Smooth muscle cell (in vitro differentiated cells): Measurements from ENCODE around the gene TSPAN18. TPM values are rescaled to one million over a fixed set of nuclear protein-coding genes. Genes with fewer than 3 reads are reported as not detected.

Experiments
- DNase-seq: peaks from one replicate; lab custom pipeline; 2025; ENCODE audit not compliant: unreplicated experiment; lab: John Stamatoyannopoulos, UW
- H2AFZ ChIP-seq: fragments of 200-600 bp; sonication (generic); 2 replicates; pipeline ENCODE4 v1.6.0; 2016; ENCODE audit warnings: antibody characterized with exemption, low read depth, mild to moderate bottlenecking
- H3F3A ChIP-seq: fragments of 200-600 bp; sonication (generic); 2 replicates; pipeline ENCODE4 v1.6.0; 2017; ENCODE audit warnings: antibody characterized with exemption, low read depth
- H3K27ac ChIP-seq: fragments of 200-600 bp; sonication (generic); 2 replicates; pipeline ENCODE4 v1.5.1; 2016; ENCODE audit warnings: low read depth, mild to moderate bottlenecking
- H3K27me3 ChIP-seq: fragments of 200-600 bp; sonication (generic); 2 replicates; pipeline ENCODE4 v1.6.1; 2016; ENCODE audit warnings: low read depth, mild to moderate bottlenecking
- H3K36me3 ChIP-seq: fragments of 200-600 bp; sonication (generic); 2 replicates; pipeline ENCODE4 v1.5.1; 2016; ENCODE audit warnings: low read depth
- H3K4me1 ChIP-seq: fragments of 200-600 bp; sonication (generic); 2 replicates; pipeline ENCODE4 v1.5.1; 2016; ENCODE audit warnings: low read depth
- H3K4me2 ChIP-seq: fragments of 200-600 bp; sonication (generic); 2 replicates; pipeline ENCODE4 v1.6.0; 2016; ENCODE audit warnings: mild to moderate bottlenecking
- H3K4me3 ChIP-seq: fragments of 200-600 bp; sonication (generic); 2 replicates; pipeline ENCODE4 v1.5.1; 2016; ENCODE audit warnings: mild to moderate bottlenecking
- H3K79me2 ChIP-seq: fragments of 200-600 bp; sonication (generic); 2 replicates; pipeline ENCODE4 v1.6.0; 2016; ENCODE audit warnings: low read depth, mild to moderate bottlenecking
- H3K9ac ChIP-seq: fragments of 200-600 bp; sonication (generic); 2 replicates; pipeline ENCODE4 v1.6.0; 2016; ENCODE audit warnings: low read depth
- H3K9me3 ChIP-seq: fragments of 200-600 bp; sonication (generic); replicated peaks from 2 replicates; pipeline ENCODE4 v1.5.1; 2016; ENCODE audit warnings: low read depth
- H4K20me1 ChIP-seq: fragments of 200-600 bp; sonication (generic); 2 replicates; pipeline ENCODE4 v1.6.0; 2016; ENCODE audit warnings: low read depth
- CTCF ChIP-seq: fragments of 200-600 bp; sonication (generic); IDR thresholded peaks from 2 replicates; pipeline ENCODE4 v1.5.1; 2017; ENCODE audit warnings: borderline replicate concordance, mild to moderate bottlenecking, antibody characterized with exemption; ENCODE audit not compliant: insufficient read depth, poor library complexity, severe bottlenecking
- WGBS: methylation state at CpG from one replicate; pipeline ENCODE4 v1.1.7; 2016; ENCODE audit warnings: low lambda C conversion rate; 5-methylcytosine and 5-hydroxymethylcytosine counted together
- polyA plus RNA-seq: library from polyadenylated mRNA; unstranded; fragments of >200 nt; fragmentation: Nextera tagmentation; extraction: Ambion mirVana; gene quantifications from 2 replicates; pipeline ENCODE4 v1.2.1, GENCODE V29; 2016
- total RNA-seq: library from RNA; depleted of rRNA; stranded (reverse); fragments of >200 nt; gene quantifications from 2 replicates; pipeline ENCODE4 v1.2.3, GENCODE V29; 2014

The TSPAN18 gene
- total and polyA plus RNA-seq, 2 experiments from 2014 or later = 3.4 to 15.3 TPM

GRCh38 chr11:44865866-44866272, 139.1 kb downstream of the TSPAN18 start:
- Histone ChIP-seq H2AFZ (no peak overlapping the region), H3K4me3 (no peak overlapping the region), H3K36me3 (no peaks in the 10 kb centered on the region), H3K4me1 (peaks cover 25% of the 10 kb centered on the region), H3K9me3 (no peaks in the 10 kb centered on the region), H3K9ac (no peak overlapping the region), H3K27me3 (no peaks in the 10 kb centered on the region), H4K20me1 (no peaks in the 10 kb centered on the region), H3K79me2 (no peaks in the 10 kb centered on the region), H3F3A (no peaks in the 10 kb centered on the region), H3K27ac (no peak overlapping the region), H3K4me2 (no peak overlapping the region)
- WGBS = 91% methylated on average over 7 of the region's 7 CpGs
- no peak for DNase-seq
- TF ChIP-seq CTCF = no peak

DNA sequence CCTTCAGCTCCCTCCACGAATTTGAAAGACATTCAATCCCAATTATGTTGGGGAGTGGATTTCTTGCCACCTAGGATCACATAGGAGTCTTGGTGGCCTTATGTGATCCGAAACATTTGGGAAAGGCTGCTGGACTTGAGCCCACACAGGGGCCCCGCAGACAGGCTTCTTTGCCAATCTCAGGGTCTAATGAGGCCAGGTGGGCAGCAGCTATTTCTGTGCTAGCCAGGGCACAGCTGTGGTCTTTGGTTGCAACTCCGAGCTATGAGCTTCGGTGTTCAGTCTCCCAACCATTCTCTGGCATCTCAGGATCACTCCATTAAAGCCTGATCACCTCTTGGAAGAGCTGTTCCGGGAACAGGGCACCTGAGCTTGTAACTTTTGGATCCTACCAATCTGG, 139.5 kb downstream of the TSPAN18 start:
- no peaks in the 10 kb centered on the region for H3K27me3 ChIP-seq
- no peaks in the 10 kb centered on the region for H3K9me3 ChIP-seq
- no peak for DNase-seq
- no peak overlapping the region for H3K9ac ChIP-seq
- no peak overlapping the region for H3K4me2 ChIP-seq
- no peaks in the 10 kb centered on the region for H3K36me3 ChIP-seq
- H2AFZ ChIP-seq = no peak overlapping the region
- no peak for TF ChIP-seq CTCF
- H3K4me1 ChIP-seq = peaks cover 25% of the 10 kb centered on the region
- no peaks in the 10 kb centered on the region for H3K79me2 ChIP-seq
- no peak overlapping the region for H3K4me3 ChIP-seq
- H4K20me1 ChIP-seq = no peaks in the 10 kb centered on the region
- H3F3A ChIP-seq = no peaks in the 10 kb centered on the region
- WGBS = 96% methylated on average over 6 of the region's 6 CpGs
- no peak overlapping the region for H3K27ac ChIP-seq

DNA sequence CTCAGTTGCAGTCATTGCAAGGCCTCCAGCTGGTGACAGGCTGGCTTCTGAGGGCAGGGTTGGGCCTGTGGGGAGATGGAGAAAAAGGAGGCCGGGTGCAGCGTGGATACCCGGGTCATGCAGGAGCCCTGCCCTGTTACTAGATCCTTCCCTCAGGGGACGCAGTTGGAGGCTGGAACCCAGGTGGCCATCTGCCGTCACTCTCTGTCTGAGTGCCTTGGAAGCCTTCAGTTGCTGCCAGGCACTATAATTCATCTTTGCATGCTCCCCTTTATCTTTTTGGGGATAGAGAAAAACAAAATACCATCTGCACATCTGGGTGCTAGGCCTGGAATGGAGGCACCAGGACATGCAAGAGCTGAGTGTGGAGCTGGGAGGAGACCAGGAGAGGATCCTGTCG, 141.3 kb downstream of the TSPAN18 start:
- WGBS = 93% methylated on average over 6 of the region's 6 CpGs
- H3K27me3 ChIP-seq = no peaks in the 10 kb centered on the region
- no peak for TF ChIP-seq CTCF

More for the DNA sequence above, 141.3 kb downstream of the TSPAN18 start:
- Histone ChIP-seq H3K79me2 (no peaks in the 10 kb centered on the region), H3K4me2 (no peak overlapping the region), H3K4me1 (peaks cover 11% of the 10 kb centered on the region), H3F3A (no peaks in the 10 kb centered on the region), H2AFZ (no peak overlapping the region), H3K9me3 (no peaks in the 10 kb centered on the region), H3K36me3 (no peaks in the 10 kb centered on the region), H3K9ac (no peak overlapping the region), H3K4me3 (no peak overlapping the region), H4K20me1 (no peaks in the 10 kb centered on the region), H3K27ac (no peak overlapping the region)
- no peak for DNase-seq
